ENCODE measurements around the gene UTY.

Gene UTY

GRCh38 chrY:13479828-13480227, at the start of gene UTY:
TSS of gene UTY (minus strand) at chrY:13480033. CDS start at chrY:13479665, 368 bp downstream.
- DNase-seq: peak; percentile 90

- no peak for DNase-seq
These were observed 40.6 kb upstream of the UTY start for GRCh38 chrY:13520474-13520873.

- no peak for DNase-seq
These were observed 21.4 kb upstream of the UTY start for GRCh38 chrY:13501215-13501614.

GRCh38 chrY:13493737-13494136, 13.9 kb upstream of the UTY start:
- DNase-seq: no peak

- no peak for DNase-seq
These were observed 12.6 kb upstream of the UTY start for GRCh38 chrY:13492408-13492807.

- no peak for DNase-seq
These were observed 8.9 kb upstream of the UTY start for GRCh38 chrY:13488738-13489137.

GRCh38 chrY:13479121-13479711, 617 bp downstream of the UTY start:
- DNase-seq: peak; percentile 57

GRCh38 chrY:13478126-13478785, 1.6 kb downstream of the UTY start:
- peak; percentile 60 for DNase-seq

- no peak for DNase-seq
These were observed 4.8 kb downstream of the UTY start for GRCh38 chrY:13474997-13475396.

- DNase-seq: no peak
These were observed 28.3 kb downstream of the UTY start for GRCh38 chrY:13451572-13451971.

- no peak for DNase-seq
These were observed 29.2 kb downstream of the UTY start for GRCh38 chrY:13450596-13451130.

- no peak for DNase-seq
These were observed 34.3 kb downstream of the UTY start for GRCh38 chrY:13445566-13445965.

GRCh38 chrY:13443146-13443545, 36.7 kb downstream of the UTY start:
- DNase-seq: no peak

GRCh38 chrY:13440811-13441210, 39.0 kb downstream of the UTY start:
- no peak for DNase-seq

- DNase-seq: no peak
These were observed 43.6 kb downstream of the UTY start for GRCh38 chrY:13435968-13436937.

- DNase-seq: no peak
These were observed 44.4 kb downstream of the UTY start for GRCh38 chrY:13435206-13435967.

GRCh38 chrY:13432293-13433025, 47.4 kb downstream of the UTY start:
- no peak for DNase-seq

- DNase-seq: no peak
These were observed 50.3 kb downstream of the UTY start for GRCh38 chrY:13429551-13429950.

- no peak for DNase-seq
These were observed 56.5 kb downstream of the UTY start for GRCh38 chrY:13423281-13423732.

GRCh38 chrY:13416869-13417661, 62.8 kb downstream of the UTY start:
- no peak for DNase-seq

- DNase-seq: no peak
These were observed 64.3 kb downstream of the UTY start for GRCh38 chrY:13415556-13415955.

All from right hindlimb (tissue), 1 donor.